B cell (primary cell): Measurements from ENCODE around the gene GMIP. TPM values are rescaled to one million over a fixed set of nuclear protein-coding genes. Genes with fewer than 3 reads are reported as not detected.

Experiments used
- ATAC-seq: fragments of 200-7000 bp; cut with Tn5 transposase; one replicate; pipeline ENCODE4 v1.10.0; 2021; ENCODE audit warnings: low read depth, mild to moderate bottlenecking, moderate number of reproducible peaks, moderate library complexity
- CTCF ChIA-PET: fragments of 350-600 bp; sonication (Branson Sonifier 250); formaldehyde crosslinking; loops from one replicate; lab custom pipeline; 2021; ENCODE audit warnings: antibody characterized with exemption, inconsistent platforms; lab: Charles Lee
- POLR2A ChIA-PET: fragments of 350-600 bp; sonication (Branson Sonifier 250); formaldehyde crosslinking; loops from one replicate; lab custom pipeline; 2021; ENCODE audit warnings: antibody characterized with exemption; lab: Charles Lee
- DNase-seq: peaks from one replicate; pipeline ENCODE4 v3.0.0; 2013
- H2AFZ ChIP-seq: 2 replicates; pipeline ENCODE4 v1.6.1; 2012; ENCODE audit warnings: mild to moderate bottlenecking, low read depth, low read length; ENCODE audit not compliant: insufficient read depth, poor library complexity, severe bottlenecking
- H3K27ac ChIP-seq, 2 donors: 1 replicate in 1 of 2; 2 replicates in 1 of 2; pipeline ENCODE4 v1.5.1; 2012 to 2013; ENCODE audit warnings: low read length in 2 of 2, mild to moderate bottlenecking in 2 of 2, moderate library complexity in 1 of 2
- H3K27me3 ChIP-seq, 4 experiments: fragments of 200-600 bp in 1 of 4; sonication (generic) in 1 of 4; replicated peaks in 1 of 4; 1 replicate in 2 of 4; 2 replicates in 2 of 4; pipeline versions ENCODE4 v1.6.1 to v1.7.0; 2013 to 2016; ENCODE audit warnings: low read length in 3 of 4, mild to moderate bottlenecking in 2 of 4, mixed read lengths in 1 of 4, moderate library complexity in 1 of 4; ENCODE audit not compliant: insufficient read depth in 4 of 4, control insufficient read depth in 3 of 4; ENCODE audit errors: control extremely low read depth in 1 of 4
- H3K36me3 ChIP-seq, 2 experiments: replicated peaks in 1 of 2; 1 replicate in 1 of 2; 2 replicates in 1 of 2; pipeline versions ENCODE4 v1.6.1 to v1.7.1; 2013; ENCODE audit warnings: low read length in 1 of 2; ENCODE audit not compliant: insufficient read depth in 2 of 2, control insufficient read depth in 1 of 2; ENCODE audit errors: control extremely low read depth in 1 of 2, extremely low read depth in 1 of 2
- H3K4me1 ChIP-seq, 2 donors: fragments of 200-600 bp in 1 of 2; sonication (generic) in 1 of 2; 1 replicate in 1 of 2; 2 replicates in 1 of 2; pipeline versions ENCODE4 v1.5.1 to v1.6.1; 2013 to 2017; ENCODE audit warnings: low read length in 2 of 2; ENCODE audit not compliant: control insufficient read depth in 2 of 2, insufficient read depth in 2 of 2
- H3K4me2 ChIP-seq: replicated peaks from 2 replicates; pipeline ENCODE3; 2012; ENCODE audit warnings: mild to moderate bottlenecking, low read depth, low read length; ENCODE audit not compliant: poor library complexity, severe bottlenecking
- H3K4me3 ChIP-seq, 5 experiments: fragments of 200-600 bp in 1 of 5; sonication (generic) in 1 of 5; 1 replicate in 3 of 5; 2 replicates in 2 of 5; pipeline versions ENCODE4 v1.5.1 to v1.7.0; 2011 to 2016; ENCODE audit warnings: low read length in 4 of 5, mild to moderate bottlenecking in 4 of 5, low read depth in 2 of 5, control low read depth in 1 of 5, moderate library complexity in 1 of 5; ENCODE audit not compliant: insufficient read depth in 1 of 5; ENCODE audit errors: control extremely low read depth in 1 of 5, extremely low read depth in 1 of 5
- H3K79me2 ChIP-seq: fragments of 200-600 bp; sonication (generic); one replicate; pipeline ENCODE4 v1.6.0; 2016; ENCODE audit warnings: low read length; ENCODE audit not compliant: control insufficient read depth, insufficient read depth
- H3K9ac ChIP-seq: fragments of 200-600 bp; sonication (generic); 2 replicates; pipeline ENCODE4 v1.6.1; 2017; ENCODE audit warnings: mild to moderate bottlenecking, low read length, moderate library complexity
- H3K9me3 ChIP-seq, 3 donors: one replicate each; pipeline versions ENCODE4 v1.6.1 to v1.7.1; 2013; ENCODE audit warnings: low read length in 2 of 3; ENCODE audit not compliant: control insufficient read depth in 2 of 3, insufficient read depth in 1 of 3; ENCODE audit errors: control extremely low read depth in 1 of 3
- H4K20me1 ChIP-seq: 2 replicates; pipeline ENCODE4 v1.6.0; 2012; ENCODE audit warnings: mild to moderate bottlenecking, low read length; ENCODE audit not compliant: insufficient read depth, control insufficient read depth, poor library complexity, severe bottlenecking
- H3K27ac Mint-ChIP-seq: one replicate; pipeline ENCODE4 v1.8.0; 2021; ENCODE audit warnings: mixed read lengths
- H3K27me3 Mint-ChIP-seq: one replicate; pipeline ENCODE4 v1.8.0; 2021; ENCODE audit warnings: mixed read lengths
- H3K4me1 Mint-ChIP-seq: one replicate; pipeline ENCODE4 v1.8.0; 2021; ENCODE audit warnings: mixed read lengths
- H3K4me3 Mint-ChIP-seq: one replicate; pipeline ENCODE4 v1.8.0; 2021; ENCODE audit warnings: mixed read lengths
- H3K9me3 Mint-ChIP-seq: one replicate; pipeline ENCODE4 v1.8.0; 2022; ENCODE audit warnings: mixed read lengths; ENCODE audit not compliant: insufficient read depth
- CTCF ChIP-seq: fragments of 200-600 bp; IDR thresholded peaks from one replicate; pipeline ENCODE4 v1.8.0; 2022; ENCODE audit warnings: antibody characterized with exemption, mild to moderate bottlenecking
- EZH2 ChIP-seq: IDR thresholded peaks from 2 replicates; pipeline ENCODE4 v1.6.1; 2012; ENCODE audit warnings: borderline replicate concordance, low read depth, mild to moderate bottlenecking, moderate library complexity, low read length; ENCODE audit not compliant: insufficient read depth, poor library complexity, severe bottlenecking
- WGBS: methylation state at CpG from one replicate; pipeline ENCODE4 v1.1.5; 2013; ENCODE audit warnings: missing lambda C conversion rate; ENCODE audit not compliant: insufficient coverage; 5-methylcytosine and 5-hydroxymethylcytosine counted together
- intact Hi-C: fragments of 100-400 bp; cut with micrococcal nuclease; formaldehyde crosslinking; loops from one replicate; pipeline ENCODE4 v1.10.0; 2022
- polyA plus RNA-seq: library from polyadenylated mRNA; depleted of rRNA; stranded (reverse); fragments of >200 nt; gene quantifications from 2 replicates; pipeline ENCODE4 v1.2.3, GENCODE V29; 2012
- total RNA-seq, 2 donors: library from RNA; stranded (reverse); fragments of 120-200 nt in 1 of 2; gene quantifications; 1 replicate in 1 of 2; 2 replicates in 1 of 2; pipeline versions ENCODE4 v1.2.3 to v1.2.4, GENCODE V29; 2013 to 2022

GMIP gene
- total and polyA plus RNA-seq, 2 donors (not counting 1 experiment from before 2014, with no cell fraction given), result 57.0 to 112 TPM

- Histone ChIP-seq H3K27me3 (no peaks in the 10 kb centered on the region), H3K4me1 (peaks cover 8 to 39% of the 10 kb centered on the region in 2 donors), H3K9me3 (no peaks in the 10 kb centered on the region), H3K36me3 (no peaks in the 10 kb centered on the region), H4K20me1 (no peaks in the 10 kb centered on the region), H3K27ac (no peak overlapping the region), H3K4me3 (no peak overlapping the region), H3K79me2 (no peaks in the 10 kb centered on the region), H2AFZ (no peak overlapping the region), H3K4me2 (no peak overlapping the region), H3K9ac (no peak overlapping the region)
- WGBS, result 76% methylated on average over 6 of the region's 8 CpGs
- Mint-ChIP-seq H3K4me3 (no peak overlapping the region), H3K27ac (peak overlapping the region; percentile 63), H3K4me1 (peaks cover 43% of the 10 kb centered on the region), H3K27me3 (no peaks in the 10 kb centered on the region), H3K9me3 (no peaks in the 10 kb centered on the region)
- CTCF ChIA-PET, result no interaction called here
- intact Hi-C loops, result no loop called here
- TF ChIP-seq EZH2, result no peak
- no peak for TF ChIP-seq CTCF
- ATAC-seq (no peak), DNase-seq (no peak)
- POLR2A ChIA-PET, result no interaction called here
Observed at GRCh38 chr19:19595171-19595701, 48.2 kb downstream of the GMIP start.

GRCh38 chr19:19594381-19594780 lies 49.1 kb downstream of the GMIP start:
- Histone ChIP-seq H3K27ac (no peak overlapping the region), H3K79me2 (no peaks in the 10 kb centered on the region), H3K4me3 (no peak overlapping the region), H2AFZ (no peak overlapping the region), H3K4me1 (peaks cover 8 to 39% of the 10 kb centered on the region in 2 donors), H3K27me3 (no peaks in the 10 kb centered on the region), H4K20me1 (no peaks in the 10 kb centered on the region), H3K36me3 (no peaks in the 10 kb centered on the region), H3K9ac (no peak overlapping the region), H3K4me2 (no peak overlapping the region), H3K9me3 (no peaks in the 10 kb centered on the region)
- no peak for DNase-seq
- Mint-ChIP-seq H3K27me3 (no peaks in the 10 kb centered on the region), H3K27ac (no peak overlapping the region), H3K4me1 (peaks cover 49% of the 10 kb centered on the region), H3K9me3 (no peaks in the 10 kb centered on the region), H3K4me3 (no peak overlapping the region)
- intact Hi-C loops, result no loop called here
- TF ChIP-seq EZH2 (no peak), CTCF (no peak)
- no CpG with 5 or more reads among the region's 4 CpGs for WGBS
- CTCF ChIA-PET, result interaction anchor here (0.7 to 1.3 kb wide), 2 partner anchors 11 to 40 kb away, joined by 3 read pairs; no protein-coding TSS in a partner anchor
- POLR2A ChIA-PET, result no interaction called here
- ATAC-seq, result no peak
